ENCODE measurements around the gene DUOX1. TPM values are rescaled to one million over a fixed set of nuclear protein-coding genes. Genes with fewer than 3 reads are reported as not detected.

The DUOX1 gene
- total RNA-seq, 3 donors from 2014 or later: 0.80 to 7.2 (median 1.6) TPM

- Histone ChIP-seq H3K9me3 (no peaks in the 10 kb centered on the region), H3K27ac (peak overlapping the region; percentile 96 to 98), H3K36me3 (no peaks in the 10 kb centered on the region), H3K4me1 (no peaks in the 10 kb centered on the region), H3K27me3 (no peaks in the 10 kb centered on the region), H3K4me3 (peak overlapping the region; percentile 66 to 79 (median 75))
- peak; percentile 79 to 90 for DNase-seq (ENCODE audit: low spot score in 2 of 2)
- TF ChIP-seq POLR2AphosphoS5 (IDR thresholded peaks at IDR 0.05) (peak in 1 of 3 donors; percentile 55), POLR2A (IDR thresholded peaks at IDR 0.05) (no peak)
- intact Hi-C loops (cut with DNase I; ENCODE audit: low total_unique reads): no loop called here
These were observed 71.2 kb downstream of the DUOX1 start for GRCh38 chr15:45200799-45201556.

- DNase-seq (ENCODE audit: low spot score in 2 of 2): no peak
- H3K9me3 ChIP-seq: no peaks in the 10 kb centered on the region
- peak overlapping the region in 1 of 3 donors; percentile 79 for H3K4me3 ChIP-seq
- no peaks in the 10 kb centered on the region for H3K4me1 ChIP-seq
- H3K27ac ChIP-seq: peak overlapping the region; percentile 96 to 98
- H3K36me3 ChIP-seq: no peaks in the 10 kb centered on the region
- intact Hi-C loops (cut with DNase I; ENCODE audit: low total_unique reads): no loop called here
- TF ChIP-seq POLR2AphosphoS5 (IDR thresholded peaks at IDR 0.05) (no peak), POLR2A (IDR thresholded peaks at IDR 0.05) (no peak), CTCF (IDR thresholded peaks at IDR 0.05) (no peak)
- H3K27me3 ChIP-seq: no peaks in the 10 kb centered on the region
These were observed 71.7 kb downstream of the DUOX1 start for GRCh38 chr15:45201557-45201859.

- Histone ChIP-seq H3K27me3 (no peaks in the 10 kb centered on the region), H3K27ac (no peak overlapping the region), H3K4me3 (no peak overlapping the region), H3K4me1 (no peaks in the 10 kb centered on the region), H3K9me3 (no peaks in the 10 kb centered on the region), H3K36me3 (no peaks in the 10 kb centered on the region)
- intact Hi-C loops (cut with DNase I; ENCODE audit: low total_unique reads): no loop called here
- DNase-seq (ENCODE audit: low spot score in 2 of 2): no peak
- no peak for TF ChIP-seq POLR2A (IDR thresholded peaks at IDR 0.05)
- no peak for TF ChIP-seq POLR2AphosphoS5 (IDR thresholded peaks at IDR 0.05)
These were observed 72.1 kb downstream of the DUOX1 start for GRCh38 chr15:45201869-45202268.

- Histone ChIP-seq H3K4me3 (no peak overlapping the region), H3K4me1 (no peaks in the 10 kb centered on the region), H3K9me3 (no peaks in the 10 kb centered on the region), H3K27me3 (peaks cover 0 to 2% of the 10 kb centered on the region in 2 donors), H3K36me3 (no peaks in the 10 kb centered on the region), H3K27ac (peak overlapping the region in 1 of 2 donors; percentile 59)
- no peak for TF ChIP-seq POLR2AphosphoS5 (IDR thresholded peaks at IDR 0.05)
- TF ChIP-seq POLR2A (IDR thresholded peaks at IDR 0.05): no peak
- no peak for TF ChIP-seq CTCF (IDR thresholded peaks at IDR 0.05)
- intact Hi-C loops (cut with DNase I; ENCODE audit: low total_unique reads): no loop called here
- DNase-seq (ENCODE audit: low spot score in 2 of 2): no peak
These were observed 73.4 kb downstream of the DUOX1 start for GRCh38 chr15:45203182-45203581.

GRCh38 chr15:45205192-45205591 is 75.4 kb downstream of the DUOX1 start:
- intact Hi-C loops (cut with DNase I; ENCODE audit: low total_unique reads): no loop called here

More at GRCh38 chr15:45205192-45205591, 75.4 kb downstream of the DUOX1 start:
- Histone ChIP-seq H3K4me1 (no peaks in the 10 kb centered on the region), H3K9me3 (no peaks in the 10 kb centered on the region), H3K27ac (no peak overlapping the region), H3K4me3 (no peak overlapping the region), H3K27me3 (peaks cover 0 to 5% of the 10 kb centered on the region in 2 donors), H3K36me3 (no peaks in the 10 kb centered on the region)
- TF ChIP-seq POLR2AphosphoS5 (IDR thresholded peaks at IDR 0.05) (no peak), POLR2A (IDR thresholded peaks at IDR 0.05) (no peak), CTCF (IDR thresholded peaks at IDR 0.05) (peak in 2 of 3 donors; percentile 53)
- DNase-seq (ENCODE audit: low spot score in 2 of 2): peak in 1 of 2 donors; percentile 62
